GM18858 (cell line): ENCODE measurements around the gene LHFPL2.

Experiments
- ATAC-seq: cut with Tn5 transposase; IDR thresholded peaks from one replicate; pipeline ENCODE4 v1.9.1; 2021; ENCODE audit not compliant: unreplicated experiment

Gene LHFPL2

GRCh38 chr5:78547183-78547582 is 101.4 kb downstream of the LHFPL2 start:
- no peak for ATAC-seq

DNA sequence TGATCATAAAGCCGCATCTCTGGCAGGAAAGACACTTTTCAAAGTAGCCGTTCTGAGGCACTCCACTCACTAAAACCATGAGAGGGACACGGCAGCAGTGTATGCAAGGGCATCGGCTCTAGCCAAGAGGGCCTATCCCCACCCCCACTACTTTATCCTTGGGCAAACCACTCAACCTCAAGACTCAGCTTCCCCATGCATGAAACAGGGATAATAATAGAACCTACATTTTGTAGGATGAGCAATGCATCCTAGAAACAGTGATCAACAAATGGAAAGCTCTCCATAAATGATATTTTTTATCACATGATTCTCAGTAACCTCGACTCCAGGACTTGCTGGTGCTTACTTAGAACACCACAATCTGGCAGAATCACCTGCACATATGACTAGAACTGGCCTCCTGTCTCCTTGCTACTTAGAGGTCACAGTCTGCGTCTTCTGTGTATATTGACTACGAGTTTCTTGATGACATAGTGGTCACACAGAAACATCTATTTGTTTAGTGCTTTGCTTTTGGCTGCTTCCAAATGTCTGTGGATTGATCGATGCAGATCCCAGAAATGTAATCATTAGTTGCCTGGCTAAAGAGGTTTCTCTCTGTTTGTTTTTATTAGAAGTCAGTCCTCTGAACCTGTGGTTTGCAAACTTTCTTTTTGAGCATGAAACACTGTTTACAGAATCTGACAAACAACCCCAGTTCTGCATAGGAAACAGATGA is 102.1 kb downstream of the LHFPL2 start:
- no peak for ATAC-seq

DNA sequence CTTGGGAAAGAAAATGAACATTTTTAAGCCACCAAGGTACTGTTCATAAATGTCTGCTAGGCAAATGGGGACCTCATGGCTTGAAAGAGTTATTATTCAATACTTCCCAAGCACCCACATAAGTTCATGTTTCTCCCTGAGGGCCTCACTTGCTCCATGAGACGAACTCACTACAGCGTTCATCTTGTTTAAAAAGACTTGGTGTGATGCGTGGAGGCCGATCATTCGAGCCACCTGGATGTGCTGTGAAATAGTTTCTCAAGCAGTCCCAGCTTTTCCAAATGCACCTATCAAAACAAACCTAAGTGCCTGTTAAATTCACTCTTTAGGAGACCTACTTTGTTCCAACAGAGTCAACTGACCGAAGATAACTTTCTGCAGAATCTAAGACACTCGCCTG is 103.2 kb downstream of the LHFPL2 start:
- ATAC-seq = no peak

DNA sequence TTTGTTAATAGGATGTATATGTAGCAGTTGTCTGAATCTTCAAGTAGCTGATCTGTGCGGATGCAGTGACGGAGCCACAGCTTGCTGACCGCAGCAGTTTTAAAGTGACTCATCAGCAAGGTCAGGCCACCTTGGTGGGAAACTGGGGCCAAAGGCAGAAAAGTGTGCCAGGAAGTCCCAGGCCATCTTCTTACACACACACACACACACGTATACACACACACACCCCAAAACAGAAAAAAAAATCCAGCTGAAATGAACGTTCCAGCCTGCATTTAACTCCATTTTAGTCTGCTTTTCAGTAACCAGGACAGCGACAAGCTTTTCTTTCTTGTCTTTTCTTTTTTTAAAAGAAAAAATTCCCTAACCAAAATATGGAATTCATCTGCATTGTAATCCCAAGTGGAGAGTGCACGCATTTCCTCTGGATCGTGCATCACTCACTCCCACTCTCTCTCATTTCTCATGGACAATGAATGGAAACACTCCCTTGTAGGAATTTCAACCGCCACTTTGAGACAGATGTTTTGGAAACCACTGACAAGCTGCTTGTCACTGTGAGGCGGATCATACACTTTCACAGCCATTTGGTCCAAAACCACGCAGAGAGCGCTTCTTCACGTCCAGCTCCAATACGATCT is 103.9 kb downstream of the LHFPL2 start:
- ATAC-seq = no peak

GRCh38 chr5:78543916-78544315 is 104.7 kb downstream of the LHFPL2 start:
- ATAC-seq = no peak

- ATAC-seq = no peak
These were observed 105.3 kb downstream of the LHFPL2 start for GRCh38 chr5:78543292-78543691.

GRCh38 chr5:78542321-78542840 is 106.2 kb downstream of the LHFPL2 start:
- no peak for ATAC-seq

DNA sequence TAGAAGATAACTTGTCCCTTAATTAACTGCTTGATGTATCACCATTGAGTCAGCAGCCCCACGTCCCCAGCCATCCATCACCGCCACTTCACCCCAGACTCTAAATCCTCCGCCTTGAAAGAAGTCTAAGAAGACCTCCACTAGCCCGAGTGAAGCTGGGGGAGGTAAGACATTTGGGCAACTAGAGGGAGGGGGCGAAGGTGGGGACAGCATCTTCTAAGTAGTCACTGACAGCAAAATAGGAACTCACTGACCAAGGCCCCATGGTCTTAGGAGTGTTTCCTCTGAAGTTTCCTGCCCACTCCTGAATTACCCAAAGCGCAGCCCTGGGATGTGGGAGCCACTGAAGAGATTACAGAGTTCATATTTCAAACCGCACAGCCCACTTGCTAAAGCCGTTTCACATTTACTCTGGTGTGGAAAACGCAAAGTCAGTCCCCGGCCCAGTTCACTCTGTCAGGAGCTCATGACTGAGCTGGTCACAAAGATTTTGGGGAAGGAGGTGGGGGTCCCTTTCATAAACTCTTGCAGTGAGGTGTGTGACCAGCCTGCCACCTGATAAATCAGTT is 107.4 kb downstream of the LHFPL2 start:
- no peak for ATAC-seq

DNA sequence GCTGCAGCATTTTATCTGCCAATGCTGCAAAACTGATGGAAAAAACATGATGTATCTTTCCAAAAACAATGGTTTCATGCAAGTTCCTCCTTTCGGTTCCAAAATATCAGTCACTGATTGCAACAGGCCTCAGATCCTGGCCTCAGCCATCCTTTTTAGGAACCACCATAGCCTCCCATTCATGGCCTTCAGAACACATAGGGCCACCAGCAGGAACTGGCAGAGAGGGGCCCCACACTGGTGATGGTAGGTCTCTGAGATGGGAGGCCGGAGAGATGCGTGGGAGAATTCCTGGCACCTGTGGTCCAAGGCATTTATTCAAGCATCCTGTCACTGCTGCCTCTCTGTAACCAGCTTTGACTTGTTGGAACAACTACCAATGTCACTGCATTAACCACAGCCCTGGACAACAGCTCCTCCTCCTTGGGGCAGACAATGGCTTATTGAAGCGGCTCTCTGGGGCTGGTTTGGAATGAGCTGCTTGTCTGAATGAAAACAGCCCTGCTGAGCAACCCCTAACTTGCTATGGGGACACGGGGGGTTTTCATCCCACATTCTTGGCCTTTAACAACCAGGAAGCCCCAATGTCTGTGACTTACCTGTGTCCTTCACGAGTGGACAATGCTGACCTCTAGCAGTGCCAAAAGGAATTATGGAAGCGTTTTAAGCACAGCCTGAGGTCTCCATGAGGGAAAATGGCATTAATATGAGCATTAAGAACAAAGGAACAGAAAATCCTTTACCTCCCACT is 108.1 kb downstream of the LHFPL2 start:
- no peak for ATAC-seq

- no peak for ATAC-seq
These were observed 110.2 kb downstream of the LHFPL2 start for GRCh38 chr5:78538240-78538850.

GRCh38 chr5:78537821-78538220 is 110.8 kb downstream of the LHFPL2 start:
- no peak for ATAC-seq

- no peak for ATAC-seq
These were observed 111.2 kb downstream of the LHFPL2 start for GRCh38 chr5:78537411-78537810.

- no peak for ATAC-seq
These were observed 111.8 kb downstream of the LHFPL2 start for GRCh38 chr5:78536661-78537196.

- no peak for ATAC-seq
These were observed 113.7 kb downstream of the LHFPL2 start for GRCh38 chr5:78534905-78535200.

GRCh38 chr5:78534148-78534904 is 114.2 kb downstream of the LHFPL2 start:
- ATAC-seq = no peak

DNA sequence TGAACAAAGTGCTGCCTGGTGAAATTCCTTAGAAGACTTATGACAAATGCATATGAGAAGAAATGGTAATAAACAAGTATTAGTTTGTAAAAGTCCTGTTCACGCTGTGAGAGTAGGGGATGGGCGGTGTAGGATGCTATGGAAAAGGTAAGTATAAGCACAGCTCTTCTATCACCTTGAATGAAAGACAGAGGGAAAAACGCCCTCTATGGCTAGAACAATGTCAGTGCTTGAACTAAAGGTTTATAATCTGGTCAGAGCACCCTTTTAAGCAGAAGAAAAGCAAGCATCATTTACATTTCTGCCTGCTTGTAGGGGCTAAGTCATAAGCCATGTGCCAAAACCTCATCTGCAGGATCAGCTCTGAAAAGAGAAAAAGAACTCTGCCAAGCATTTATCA is 115.2 kb downstream of the LHFPL2 start:
- ATAC-seq = no peak

GRCh38 chr5:78530342-78531096 is 118.1 kb downstream of the LHFPL2 start:
- no peak for ATAC-seq

- no peak for ATAC-seq
These were observed 120.6 kb downstream of the LHFPL2 start for GRCh38 chr5:78527925-78528324.

DNA sequence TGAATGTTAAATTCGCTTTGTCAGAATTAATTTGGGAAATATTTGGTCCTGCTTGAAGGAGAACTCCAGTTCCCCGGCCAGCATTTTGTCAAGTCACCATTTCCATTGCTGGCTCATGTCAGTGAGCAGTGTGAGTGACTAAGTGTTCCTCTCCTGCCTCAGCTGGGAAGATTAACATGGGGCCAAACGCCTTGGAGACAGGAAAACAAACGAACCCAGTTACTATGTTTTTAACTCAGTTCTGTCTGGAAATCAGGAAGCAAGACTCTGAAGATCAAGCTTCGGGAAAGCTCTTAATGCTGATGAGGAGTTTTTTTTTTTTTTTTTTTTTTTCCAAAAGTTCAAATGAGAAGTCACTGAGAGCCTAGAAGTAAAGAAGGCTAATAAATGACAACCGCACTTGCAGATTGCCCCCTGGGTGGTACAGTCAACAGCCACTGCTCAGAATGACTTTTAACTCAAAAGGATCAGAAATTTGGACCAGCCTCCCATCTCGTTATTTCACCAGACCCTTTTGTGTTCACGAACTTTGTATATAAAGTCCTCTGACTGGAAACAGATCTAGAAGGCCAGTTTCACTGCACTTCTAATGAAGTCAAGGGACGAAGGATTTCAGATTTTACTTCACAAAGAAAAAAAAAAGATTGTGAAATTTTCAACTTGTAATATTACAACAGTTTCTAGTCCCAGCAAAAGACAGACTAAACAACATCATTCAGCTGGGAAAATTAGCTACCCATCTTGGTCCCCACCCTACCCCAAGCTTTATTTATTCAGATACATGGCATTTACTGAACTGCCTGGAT is 121.3 kb downstream of the LHFPL2 start:
- no peak for ATAC-seq
